Transverse colon (tissue), 3 donors: ENCODE measurements around the gene TRMT2A.

Source experiments
- EP300 ChIP-seq: sonication (generic); formaldehyde crosslinking; IDR thresholded peaks from one replicate; pipeline ENCODE4 v1.6.1; 2017; ENCODE audit warnings: antibody characterized with exemption, low read depth
- POLR2A ChIP-seq: fragments of 450-650 bp; IDR thresholded peaks from one replicate; pipeline ENCODE4 v1.6.1; 2016; ENCODE audit warnings: antibody characterized with exemption, mild to moderate bottlenecking, moderate library complexity
- TF ChIP-seq, protein P1 (sequence below), 5 experiments: fragments of 200-600 bp in 3 of 5; fragments of 450-650 bp in 2 of 5; sonication (generic) in 3 of 5; IDR thresholded peaks; 1 replicate in 2 of 5; 2 replicates in 3 of 5; pipeline ENCODE4 v1.5.1; 2016 to 2017; ENCODE audit warnings: antibody characterized with exemption in 5 of 5, inconsistent platforms in 3 of 5, mild to moderate bottlenecking in 2 of 5, moderate library complexity in 1 of 5

DNA sequence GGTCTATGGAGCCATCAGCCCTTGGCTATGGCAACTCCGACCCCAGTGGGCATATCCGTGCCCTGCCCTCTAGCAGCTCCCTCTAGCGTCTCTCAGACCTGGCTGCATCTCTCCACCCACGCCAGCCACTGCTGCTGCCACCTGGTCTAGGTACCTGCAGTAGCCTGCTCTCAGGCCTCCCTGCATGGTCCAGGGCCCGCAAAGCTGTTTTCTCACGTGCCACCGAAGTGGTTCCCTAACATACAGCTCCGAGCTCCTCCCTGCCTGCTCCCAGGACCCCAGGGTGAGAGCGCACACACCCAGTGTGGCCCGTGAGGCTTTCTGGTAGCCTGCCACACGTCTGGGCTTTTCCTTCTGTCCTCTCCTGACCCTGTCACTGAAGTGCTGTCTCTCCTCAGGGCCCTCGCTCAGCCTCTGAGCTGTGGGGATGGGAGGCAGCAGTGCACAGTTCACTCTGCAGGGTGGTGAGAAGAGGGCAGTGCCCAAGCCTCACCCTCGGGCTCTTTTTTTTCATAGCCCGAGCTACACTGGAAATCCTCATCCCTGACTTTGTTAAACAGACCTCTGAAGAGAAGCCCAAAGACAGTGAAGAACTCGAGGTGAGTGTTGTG is 22.7 kb downstream of the TRMT2A start:
- TF ChIP-seq, protein P1, sequence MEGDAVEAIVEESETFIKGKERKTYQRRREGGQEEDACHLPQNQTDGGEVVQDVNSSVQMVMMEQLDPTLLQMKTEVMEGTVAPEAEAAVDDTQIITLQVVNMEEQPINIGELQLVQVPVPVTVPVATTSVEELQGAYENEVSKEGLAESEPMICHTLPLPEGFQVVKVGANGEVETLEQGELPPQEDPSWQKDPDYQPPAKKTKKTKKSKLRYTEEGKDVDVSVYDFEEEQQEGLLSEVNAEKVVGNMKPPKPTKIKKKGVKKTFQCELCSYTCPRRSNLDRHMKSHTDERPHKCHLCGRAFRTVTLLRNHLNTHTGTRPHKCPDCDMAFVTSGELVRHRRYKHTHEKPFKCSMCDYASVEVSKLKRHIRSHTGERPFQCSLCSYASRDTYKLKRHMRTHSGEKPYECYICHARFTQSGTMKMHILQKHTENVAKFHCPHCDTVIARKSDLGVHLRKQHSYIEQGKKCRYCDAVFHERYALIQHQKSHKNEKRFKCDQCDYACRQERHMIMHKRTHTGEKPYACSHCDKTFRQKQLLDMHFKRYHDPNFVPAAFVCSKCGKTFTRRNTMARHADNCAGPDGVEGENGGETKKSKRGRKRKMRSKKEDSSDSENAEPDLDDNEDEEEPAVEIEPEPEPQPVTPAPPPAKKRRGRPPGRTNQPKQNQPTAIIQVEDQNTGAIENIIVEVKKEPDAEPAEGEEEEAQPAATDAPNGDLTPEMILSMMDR (IDR thresholded peaks at IDR 0.05), result no peak
- TF ChIP-seq POLR2A, result no peak
- TF ChIP-seq EP300, result no peak
